Endothelial cell of umbilical vein (primary cell): ENCODE results near the gene C3orf70. TPM values are rescaled to one million over a fixed set of nuclear protein-coding genes. Genes with fewer than 3 reads are reported as not detected.

ENCODE experiments used
- BruUV-seq: library from RNA; stranded (reverse); fragments of 400-500 nt; replicated peaks from 2 replicates; lab custom pipeline; 2021; lab: Mats Ljungman, UMichigan
- CTCF ChIA-PET: fragments of 300-600, 350-600 bp; sonication (Branson Sonifier 250); formaldehyde crosslinking; loops from one replicate; lab custom pipeline; 2021; ENCODE audit warnings: antibody characterized with exemption, inconsistent platforms; lab: Charles Lee
- POLR2A ChIA-PET: fragments of 300-600, 350-600 bp; sonication (Branson Sonifier 250); formaldehyde crosslinking; loops from one replicate; lab custom pipeline; 2021; ENCODE audit warnings: antibody characterized with exemption, inconsistent platforms; lab: Charles Lee
- DNase-seq: peaks from one replicate; pipeline ENCODE4 v3.0.0-alpha.2; 2011; ENCODE audit warnings: low read depth, low spot score
- FAIRE-seq: peaks from 2 replicates; lab custom pipeline; 2011; peaks lifted over from hg19 to GRCh38; lab: Jason Lieb, UNC
- H2AFZ ChIP-seq: 2 replicates; pipeline ENCODE4 v1.6.0; 2012; ENCODE audit warnings: low read depth, low read length, control low read depth, inconsistent platforms
- H3K27ac ChIP-seq: 2 replicates; pipeline ENCODE4 v1.5.1; 2011; ENCODE audit warnings: low read depth, mild to moderate bottlenecking, control low read depth, low read length, moderate library complexity; ENCODE audit not compliant: insufficient read depth
- H3K27me3 ChIP-seq, 2 experiments: 2 replicates each; pipeline versions ENCODE4 v1.6.0 to v1.6.1; 2011; ENCODE audit warnings: low read length in 2 of 2, mixed read lengths in 1 of 2; ENCODE audit not compliant: control insufficient read depth in 2 of 2, insufficient read depth in 2 of 2
- H3K36me3 ChIP-seq, 2 experiments: 2 replicates in 1 of 2; 3 replicates in 1 of 2; pipeline ENCODE4 v1.5.1; 2011; ENCODE audit warnings: low read length in 2 of 2, mild to moderate bottlenecking in 1 of 2, moderate library complexity in 1 of 2; ENCODE audit not compliant: control insufficient read depth in 2 of 2, insufficient read depth in 2 of 2; ENCODE audit errors: extremely low read depth in 1 of 2
- H3K4me1 ChIP-seq: 3 replicates; pipeline ENCODE4 v1.5.1; 2011; ENCODE audit warnings: mild to moderate bottlenecking, low read length; ENCODE audit not compliant: control insufficient read depth, insufficient read depth; ENCODE audit errors: extremely low read depth
- H3K4me2 ChIP-seq: 2 replicates; pipeline ENCODE4 v1.6.1; 2011; ENCODE audit warnings: low read length, control low read depth, mixed read lengths; ENCODE audit not compliant: insufficient read depth
- H3K4me3 ChIP-seq, 3 experiments: fragments of 200-600 bp in 1 of 3; sonication (generic), shearing (Covaris generic) in 1 of 3; replicated peaks in 1 of 3; 2 replicates each; pipeline ENCODE4 v1.5.1; 2011 to 2016; ENCODE audit warnings: control low read depth in 3 of 3, low read length in 3 of 3, mild to moderate bottlenecking in 2 of 3, inconsistent platforms in 1 of 3, low read depth in 1 of 3, moderate library complexity in 1 of 3; ENCODE audit not compliant: insufficient read depth in 1 of 3
- H3K79me2 ChIP-seq: 2 replicates; pipeline ENCODE4 v1.6.0; 2012; ENCODE audit warnings: low read length, inconsistent platforms; ENCODE audit not compliant: control insufficient read depth, insufficient read depth
- H3K9ac ChIP-seq: replicated peaks from 2 replicates; pipeline ENCODE3; 2011; ENCODE audit warnings: low read length, control low read depth; ENCODE audit not compliant: insufficient read depth; ENCODE audit errors: extremely low read depth
- H3K9me1 ChIP-seq: replicated peaks from 3 replicates; pipeline ENCODE4 v1.6.0; 2011; ENCODE audit warnings: mild to moderate bottlenecking, low read length; ENCODE audit not compliant: control insufficient read depth, insufficient read depth; ENCODE audit errors: extremely low read depth
- H3K9me3 ChIP-seq: replicated peaks from 2 replicates; pipeline ENCODE4 v1.5.1; 2012; ENCODE audit warnings: low read length, inconsistent platforms; ENCODE audit not compliant: control insufficient read depth, insufficient read depth
- H4K20me1 ChIP-seq: replicated peaks from 2 replicates; pipeline ENCODE3; 2011; ENCODE audit warnings: mild to moderate bottlenecking, low read length; ENCODE audit not compliant: control insufficient read depth, insufficient read depth; ENCODE audit errors: extremely low read depth
- CTCF ChIP-seq, 2 donors: IDR thresholded peaks; 1 replicate in 1 of 2; 2 replicates in 1 of 2; pipeline ENCODE4 v1.5.1; 2011; ENCODE audit warnings: low read length in 2 of 2, mild to moderate bottlenecking in 2 of 2, moderate library complexity in 2 of 2, control low read depth in 1 of 2, inconsistent platforms in 1 of 2, low read depth in 1 of 2; ENCODE audit not compliant: insufficient read depth in 1 of 2; ENCODE audit errors: extremely low read depth in 1 of 2
- EZH2 ChIP-seq: IDR thresholded peaks from 2 replicates; pipeline ENCODE4 v1.6.1; 2012; ENCODE audit warnings: borderline replicate concordance, low read depth, mild to moderate bottlenecking, moderate library complexity, low read length, inconsistent platforms; ENCODE audit not compliant: severe bottlenecking
- FOS ChIP-seq: IDR thresholded peaks from 2 replicates; pipeline ENCODE4 v1.6.1; 2011; ENCODE audit warnings: mild to moderate bottlenecking, low read length, moderate library complexity, borderline replicate concordance; ENCODE audit not compliant: insufficient read depth
- GATA2 ChIP-seq: IDR thresholded peaks from 2 replicates; pipeline ENCODE4 v1.7.0; 2011; ENCODE audit warnings: low read depth, mild to moderate bottlenecking, moderate library complexity, mixed read lengths, low read length; ENCODE audit not compliant: insufficient read length, insufficient read depth
- JUN ChIP-seq: IDR thresholded peaks from 2 replicates; pipeline ENCODE4 v1.6.1; 2011; ENCODE audit warnings: borderline replicate concordance, low read depth; ENCODE audit not compliant: insufficient read length, insufficient read depth
- dilution Hi-C: fragments of 300-500 bp; cut with MboI; formaldehyde crosslinking; loops from one replicate; pipeline ENCODE4 v1.15.0; 2019; ENCODE audit warnings: low sequenced_read_pairs; ENCODE audit not compliant: extremely low pct_ligation_motif_present
- intact Hi-C: fragments of 100-400 bp; cut with micrococcal nuclease; formaldehyde crosslinking; loops from one replicate; pipeline ENCODE4 v1.10.0; 2022
- polyA plus RNA-seq, 4 experiments: library from polyadenylated mRNA; depleted of rRNA in 3 of 4; stranded (reverse) in 3 of 4; unstranded in 1 of 4; fragments of >200 nt; gene quantifications; 2 replicates each; pipeline versions ENCODE4 v1.2.1 to v1.2.3, GENCODE V29; 2011 to 2012; ENCODE audit warnings: missing spikeins in 1 of 4
- total RNA-seq: library from RNA; stranded (reverse); gene quantifications from 2 replicates; pipeline ENCODE4 v1.2.3, GENCODE V29; 2021

C3orf70 gene
- total and polyA plus RNA-seq, 2 donors (not counting 3 experiments of a cell fraction or from before 2014, with no cell fraction given): 0.08 to 0.20 TPM

- H3K9ac ChIP-seq: no peak overlapping the region
- ChIA-PET CTCF (no interaction called here), POLR2A (no interaction called here)
- H3K36me3 ChIP-seq: no peaks in the 10 kb centered on the region
- H2AFZ ChIP-seq: no peak overlapping the region
- FAIRE-seq: no peak
- H3K4me3 ChIP-seq: no peak overlapping the region
- dilution Hi-C loops: no loop called here
- H3K27me3 ChIP-seq: no peaks in the 10 kb centered on the region
- DNase-seq: no peak
- no peak overlapping the region for H3K4me2 ChIP-seq
- TF ChIP-seq JUN (peak; percentile 20), EZH2 (no peak)
- no peak overlapping the region for H3K27ac ChIP-seq
- no TSS peak for BruUV-seq
- intact Hi-C loops: no loop called here
- no peaks in the 10 kb centered on the region for H3K9me3 ChIP-seq
- no peaks in the 10 kb centered on the region for H3K79me2 ChIP-seq
- peaks cover 12% of the 10 kb centered on the region for H3K4me1 ChIP-seq
- H4K20me1 ChIP-seq: no peaks in the 10 kb centered on the region
- no peaks in the 10 kb centered on the region for H3K9me1 ChIP-seq
These were observed 112.4 kb downstream of the C3orf70 start for GRCh38 chr3:185040425-185040824.

- dilution Hi-C loops: no loop called here
- ChIA-PET CTCF (interaction anchor here (0.9 to 1.5 kb wide), 2 partner anchors 16 to 42 kb away, joined by 4 to 5 read pairs; no protein-coding TSS in a partner anchor), POLR2A (no interaction called here)
- Histone ChIP-seq H2AFZ (no peak overlapping the region), H3K4me2 (no peak overlapping the region), H3K27me3 (no peaks in the 10 kb centered on the region), H3K79me2 (no peaks in the 10 kb centered on the region), H3K27ac (no peak overlapping the region), H3K9me1 (no peaks in the 10 kb centered on the region), H3K4me1 (no peaks in the 10 kb centered on the region), H3K4me3 (no peak overlapping the region), H3K9me3 (no peaks in the 10 kb centered on the region), H4K20me1 (no peaks in the 10 kb centered on the region), H3K9ac (no peak overlapping the region), H3K36me3 (no peaks in the 10 kb centered on the region)
- DNase-seq (no peak), FAIRE-seq (no peak)
- no TSS peak for BruUV-seq
- intact Hi-C loops: no loop called here
- no peak for TF ChIP-seq EZH2
- no peak for TF ChIP-seq FOS
- TF ChIP-seq GATA2: no peak
- no peak for TF ChIP-seq CTCF (IDR thresholded peaks at IDR 0.05; ENCODE audit: extremely low read depth in 1 of 2, insufficient read depth in 1 of 2, low read depth in 1 of 2, low read length in 2 of 2)
These were observed 115.1 kb downstream of the C3orf70 start for GRCh38 chr3:185037801-185038200.
